ENCODE results near the gene NRG2.

The NRG2 gene

DNA sequence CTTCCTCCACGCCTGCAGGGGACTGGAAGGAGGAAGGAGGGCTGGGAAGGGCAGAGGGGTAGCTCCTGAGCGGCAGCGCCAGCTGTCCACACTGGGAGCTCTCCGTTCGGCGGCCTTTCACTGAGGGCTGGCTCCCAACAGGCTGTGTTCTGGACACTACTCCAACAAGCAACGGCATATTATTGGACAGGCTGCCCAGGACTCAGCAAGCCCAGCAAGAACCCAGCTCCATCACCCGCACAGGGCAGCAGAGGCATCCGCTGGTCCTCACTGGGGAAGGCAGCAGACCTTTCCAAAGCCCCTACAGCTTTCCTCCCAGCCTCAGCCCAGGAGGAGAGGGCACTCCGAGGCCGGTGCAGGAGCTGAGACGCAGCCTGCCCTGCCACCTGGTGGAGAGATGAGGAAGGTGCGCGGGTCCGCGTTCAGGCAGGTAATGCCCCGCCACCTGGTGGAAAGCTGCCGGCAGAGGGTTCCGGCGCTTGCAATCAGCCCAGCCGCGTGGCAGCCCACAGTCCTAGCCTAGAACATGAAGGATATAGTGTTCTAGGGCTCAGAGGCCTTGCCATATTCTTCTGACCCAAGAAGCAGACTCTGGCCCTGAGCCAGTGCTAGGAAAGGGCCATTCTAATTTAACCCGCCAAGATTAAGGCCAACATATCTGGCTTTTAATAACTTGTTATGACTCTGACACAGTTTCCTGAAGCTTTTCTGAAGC lies 74.4 kb downstream of the NRG2 start:
- DNase-seq (ENCODE audit: low read depth) = no peak

DNA sequence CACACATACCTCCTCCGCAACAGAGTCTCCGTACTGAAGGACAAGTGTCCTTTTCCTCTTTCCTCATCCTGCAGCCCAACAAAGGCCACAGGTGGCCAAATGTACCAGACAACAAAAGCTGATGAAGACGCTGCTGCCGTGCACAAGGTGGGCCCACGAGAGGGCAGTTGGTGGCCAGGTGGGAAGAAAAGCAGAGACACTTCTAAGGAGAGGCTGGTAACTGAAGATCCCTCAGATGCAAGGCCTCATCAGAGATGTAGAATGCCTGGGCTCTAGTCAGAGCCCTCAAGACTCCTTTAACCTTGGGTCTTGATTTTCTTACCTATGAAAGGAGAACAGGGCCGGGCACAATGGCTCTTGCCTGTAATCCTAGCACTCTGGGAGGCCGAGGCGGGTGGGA lies 75.7 kb downstream of the NRG2 start:
- no peak for DNase-seq (ENCODE audit: low read depth)

DNA sequence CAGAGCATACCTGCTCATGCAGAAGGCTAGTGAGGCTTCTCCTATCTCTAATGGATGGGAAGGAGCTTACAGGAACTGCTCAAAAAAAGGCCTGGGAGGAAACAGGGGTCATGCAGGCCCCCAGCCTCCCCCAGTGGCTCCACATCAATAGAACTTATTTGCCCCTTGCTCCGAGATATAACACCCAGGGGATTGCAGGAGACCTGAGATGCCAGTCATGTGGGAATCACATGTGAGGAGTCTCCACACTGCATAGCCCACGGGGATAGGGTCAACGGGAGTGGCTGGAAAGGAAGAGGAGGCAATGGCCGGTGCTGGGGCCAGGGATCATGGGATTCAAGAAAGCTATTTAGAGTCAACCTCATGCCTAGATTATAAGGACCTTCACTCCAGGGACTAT lies 76.2 kb downstream of the NRG2 start:
- DNase-seq (ENCODE audit: low read depth) = no peak

DNA sequence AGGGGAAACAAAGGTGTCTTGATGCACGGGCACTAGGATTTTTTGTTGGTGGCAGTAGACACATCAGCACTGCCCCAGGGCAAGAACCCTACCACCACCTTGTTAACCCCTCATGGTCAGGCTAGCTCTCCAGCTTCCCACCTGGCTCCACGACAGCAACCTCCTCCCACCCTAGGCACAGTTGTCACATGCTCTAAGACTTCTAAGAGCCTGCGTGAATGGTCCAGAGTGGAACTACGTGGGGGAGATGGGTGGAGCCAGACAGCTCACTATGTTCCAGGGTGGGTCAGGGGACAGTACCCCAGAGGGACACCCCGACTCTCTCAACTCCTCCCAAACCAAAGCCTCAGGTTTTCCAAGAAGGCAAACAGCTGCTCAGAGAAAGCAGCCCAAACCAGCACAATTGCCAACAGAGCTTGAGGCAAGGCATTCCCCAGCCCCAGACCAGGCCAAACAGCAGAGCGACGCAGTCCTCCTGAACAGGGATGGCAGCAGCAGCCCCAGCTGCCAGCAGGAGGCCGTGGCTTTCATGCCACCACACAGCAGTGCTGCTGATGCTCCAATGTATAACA lies 78.0 kb downstream of the NRG2 start:
- DNase-seq (ENCODE audit: low read depth) = no peak

DNA sequence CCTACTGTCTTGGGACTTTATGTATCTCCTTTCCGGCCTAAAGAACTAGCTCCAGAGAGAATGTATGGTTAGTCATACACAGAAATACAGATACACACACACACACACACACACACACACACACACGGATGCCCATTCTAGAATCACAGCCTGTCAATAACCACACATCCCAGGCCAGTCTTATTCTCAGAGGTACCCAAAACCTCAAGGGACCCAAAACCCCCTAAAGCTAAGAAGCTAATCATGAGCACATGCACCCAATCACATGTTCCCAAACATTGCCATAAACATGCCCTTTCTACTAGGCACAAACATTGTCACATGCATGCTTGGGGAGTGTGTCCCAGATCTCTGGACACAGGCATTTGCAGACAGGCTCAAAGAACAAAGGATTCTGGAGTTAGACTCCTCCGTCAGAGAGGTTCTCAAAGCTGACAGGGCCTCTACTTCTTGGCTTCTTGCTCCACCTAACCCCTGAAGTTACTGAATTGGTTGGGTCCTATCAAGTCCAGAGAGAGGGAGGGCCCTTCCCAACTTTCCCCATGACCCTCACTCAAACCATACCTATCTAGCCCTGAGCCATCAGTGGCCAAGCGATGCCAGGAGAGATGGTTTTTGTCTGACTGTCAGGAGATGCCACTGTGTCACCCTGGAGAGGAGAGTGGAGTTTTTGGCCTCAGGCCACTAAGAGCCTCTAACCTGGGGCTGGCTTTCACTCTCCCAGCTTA lies 78.7 kb downstream of the NRG2 start:
- DNase-seq (ENCODE audit: low read depth) = no peak

DNA sequence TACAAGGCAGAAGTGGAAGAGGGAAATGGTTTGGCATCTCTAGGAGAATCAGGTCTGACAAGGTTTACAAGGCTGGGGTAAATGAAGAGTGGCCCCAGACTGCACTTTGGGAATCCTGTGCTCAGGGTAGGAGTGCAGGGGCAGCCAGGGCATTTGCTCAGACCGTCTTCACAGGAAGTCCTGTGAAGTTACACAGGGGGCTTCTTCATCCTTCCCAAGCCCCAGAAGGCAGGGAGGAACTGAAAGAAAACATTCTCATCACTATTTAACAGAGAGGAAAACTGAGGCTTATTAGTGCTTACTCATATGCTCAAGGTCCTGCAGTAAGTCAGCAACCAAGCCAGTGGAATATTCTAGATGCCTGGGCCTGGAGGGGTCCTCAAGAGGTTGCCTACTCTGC lies 80.7 kb downstream of the NRG2 start:
- DNase-seq (ENCODE audit: low read depth) = no peak

DNA sequence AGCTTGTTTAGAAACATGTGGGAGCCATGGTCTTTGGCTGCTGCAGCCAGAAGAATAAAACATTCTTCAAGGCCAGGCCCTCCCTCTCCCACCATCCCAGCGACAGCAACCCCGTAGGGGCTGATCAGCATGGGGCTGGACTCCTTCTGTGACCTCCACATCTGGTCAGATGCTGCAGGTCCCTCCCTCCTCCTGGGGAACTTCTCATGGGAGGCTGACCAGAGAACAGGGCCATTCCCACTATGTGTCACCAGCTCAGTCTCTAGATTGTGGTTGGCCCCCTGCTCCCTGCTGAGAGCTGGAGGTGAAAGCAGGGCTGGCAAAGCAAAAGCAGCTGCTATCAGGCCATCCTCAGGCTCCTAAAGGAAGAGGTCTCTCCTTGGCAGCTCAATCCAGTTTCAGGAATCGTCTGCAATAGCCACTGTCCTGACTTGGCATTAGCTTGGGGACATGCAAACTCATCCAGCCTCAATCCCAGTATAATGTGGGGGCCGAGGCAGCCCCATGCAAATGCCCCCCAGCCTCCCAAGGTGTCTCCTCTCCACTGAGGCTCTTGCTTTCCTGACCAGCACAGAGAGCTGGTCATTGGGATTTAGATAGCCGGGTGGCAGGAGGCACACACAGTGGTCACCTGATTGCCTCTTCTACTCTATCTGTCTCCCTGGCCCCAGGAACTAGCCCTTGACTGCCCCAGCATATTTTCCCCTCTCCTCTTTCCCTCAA lies 81.5 kb downstream of the NRG2 start:
- no peak for DNase-seq (ENCODE audit: low read depth)

DNA sequence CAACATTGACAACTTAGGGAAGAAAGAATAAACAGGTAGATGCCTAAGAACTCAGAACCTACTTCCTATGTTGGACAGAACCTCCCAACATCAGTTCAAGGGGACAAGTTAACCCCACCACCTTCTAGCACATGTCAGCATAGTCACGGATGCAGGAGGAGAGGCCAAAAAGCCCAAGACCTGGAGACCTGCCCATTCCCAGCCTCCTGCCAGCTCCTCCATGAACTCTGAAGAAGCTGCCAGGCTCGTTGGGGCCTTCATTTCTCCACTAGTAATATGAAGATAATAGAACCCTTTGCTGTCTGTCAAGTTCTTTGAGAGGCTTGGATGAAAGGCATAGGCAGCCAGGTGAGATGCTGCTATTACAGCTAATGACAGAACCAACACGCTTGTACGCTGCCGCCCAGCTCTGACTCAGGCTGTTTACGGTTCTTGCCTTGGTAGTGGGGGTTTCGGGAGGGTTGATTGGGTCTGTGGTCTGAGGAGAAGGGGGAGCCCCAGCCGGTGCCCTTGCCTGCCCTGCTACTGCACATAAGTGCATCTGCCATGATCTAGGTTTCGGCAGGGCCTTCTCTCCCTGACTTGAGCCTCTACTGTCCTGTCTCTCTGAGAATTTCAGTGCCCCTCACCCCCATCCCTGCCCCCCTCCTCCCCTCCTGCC lies 82.2 kb downstream of the NRG2 start:
- no peak for DNase-seq (ENCODE audit: low read depth)

GRCh38 chr5:139958432-139959148 lies 84.5 kb downstream of the NRG2 start:
- DNase-seq (ENCODE audit: low read depth) = no peak

DNA sequence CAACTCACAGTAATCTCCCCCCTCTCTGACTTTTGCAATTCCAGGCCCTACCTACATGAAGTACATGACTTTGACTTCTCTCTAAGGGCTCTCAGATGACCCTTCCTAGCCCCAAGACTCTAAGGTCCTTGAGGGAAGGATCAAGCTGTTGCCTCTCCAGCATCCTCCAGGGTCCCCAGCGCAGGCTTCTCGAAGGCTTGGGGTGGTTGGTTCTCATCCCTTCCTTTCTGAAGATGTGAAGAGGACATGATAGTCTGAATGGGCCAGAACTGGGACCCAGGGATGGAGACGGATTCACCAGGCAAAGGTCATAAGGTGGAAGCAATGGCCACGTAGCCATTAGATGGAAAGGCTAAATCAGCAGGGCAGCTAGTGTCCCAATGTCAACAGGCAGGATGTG lies 86.8 kb downstream of the NRG2 start:
- no peak for DNase-seq (ENCODE audit: low read depth)

DNA sequence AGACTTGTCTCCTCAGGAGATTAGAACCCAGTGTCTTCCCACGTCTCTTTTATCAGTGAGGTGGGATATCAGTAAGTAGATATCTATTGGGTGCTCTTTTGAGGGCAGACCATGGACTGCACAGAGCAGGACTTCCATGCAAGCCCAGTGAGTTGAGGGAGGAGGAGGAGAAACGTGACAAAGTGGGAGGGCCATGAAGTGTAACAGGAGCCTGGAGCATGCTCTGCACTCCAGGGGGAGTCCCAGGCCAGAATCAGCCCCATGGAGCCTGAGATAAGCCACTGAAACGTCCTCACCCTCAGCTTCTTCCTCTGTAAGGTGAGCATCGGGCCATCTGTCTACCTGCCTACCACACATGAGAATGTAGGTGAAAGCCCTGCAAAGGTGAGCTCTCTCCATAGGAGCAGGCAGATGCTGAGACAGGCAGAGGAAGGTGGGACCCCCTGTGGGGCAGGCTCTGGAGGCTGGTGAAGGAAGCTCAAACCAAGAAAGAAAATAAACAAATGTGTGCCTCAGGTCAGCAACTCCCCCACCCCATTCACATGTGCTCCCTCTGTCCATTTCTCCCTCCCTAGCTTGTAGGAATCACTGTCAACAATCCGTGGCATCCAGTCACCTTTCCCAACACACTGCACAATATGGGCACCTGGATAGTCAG lies 87.4 kb downstream of the NRG2 start:
- no peak for DNase-seq (ENCODE audit: low read depth)

DNA sequence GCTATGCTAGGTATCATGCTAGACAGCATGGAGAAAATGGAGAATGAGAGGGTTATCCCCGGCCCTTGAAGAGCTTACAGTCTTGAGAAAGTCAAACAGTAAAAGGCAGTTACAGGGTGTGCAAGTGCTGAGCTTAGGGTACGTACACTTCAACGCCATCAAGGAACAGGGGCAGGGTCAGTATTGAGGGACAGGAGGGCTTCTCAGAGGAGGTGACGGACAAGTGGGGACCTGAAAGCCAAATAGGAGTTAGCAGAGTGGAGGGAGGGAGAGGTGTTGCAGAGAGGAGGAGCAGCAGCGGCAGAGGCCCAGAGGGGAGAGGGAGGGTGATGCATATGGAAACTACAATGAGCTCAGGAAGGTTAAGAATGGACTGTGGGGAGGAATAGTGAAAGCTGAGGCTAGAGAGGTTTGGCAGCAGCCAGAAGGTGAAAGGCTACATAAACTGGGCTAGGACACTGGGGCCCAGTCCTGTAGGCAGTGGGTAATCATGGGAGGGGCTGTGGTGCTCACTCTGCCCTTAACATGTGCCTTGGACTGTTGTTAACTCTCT lies 88.0 kb downstream of the NRG2 start:
- DNase-seq (ENCODE audit: low read depth) = no peak

GRCh38 chr5:139954462-139954861 lies 88.6 kb downstream of the NRG2 start:
- no peak for DNase-seq (ENCODE audit: low read depth)

DNA sequence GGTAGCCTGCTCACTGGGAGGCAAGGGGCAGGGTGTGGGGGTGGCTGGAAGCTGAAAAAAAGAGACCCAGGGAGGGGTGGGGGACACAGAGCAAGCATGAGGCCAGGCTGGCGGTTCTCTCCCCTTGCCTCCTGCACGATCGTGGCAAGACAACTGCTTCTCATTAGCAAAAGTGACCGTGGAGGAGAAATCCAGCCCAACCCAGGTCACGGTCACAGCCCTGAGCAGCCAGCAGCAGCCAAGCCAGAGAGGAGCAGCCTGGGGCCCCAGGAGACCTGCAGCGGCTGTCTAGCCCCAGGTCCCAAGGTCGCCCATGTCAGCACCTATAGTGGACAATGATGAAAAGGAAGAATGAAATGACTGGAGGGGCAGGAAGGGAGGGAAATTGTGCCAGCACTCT lies 89.1 kb downstream of the NRG2 start:
- no peak for DNase-seq (ENCODE audit: low read depth)

DNA sequence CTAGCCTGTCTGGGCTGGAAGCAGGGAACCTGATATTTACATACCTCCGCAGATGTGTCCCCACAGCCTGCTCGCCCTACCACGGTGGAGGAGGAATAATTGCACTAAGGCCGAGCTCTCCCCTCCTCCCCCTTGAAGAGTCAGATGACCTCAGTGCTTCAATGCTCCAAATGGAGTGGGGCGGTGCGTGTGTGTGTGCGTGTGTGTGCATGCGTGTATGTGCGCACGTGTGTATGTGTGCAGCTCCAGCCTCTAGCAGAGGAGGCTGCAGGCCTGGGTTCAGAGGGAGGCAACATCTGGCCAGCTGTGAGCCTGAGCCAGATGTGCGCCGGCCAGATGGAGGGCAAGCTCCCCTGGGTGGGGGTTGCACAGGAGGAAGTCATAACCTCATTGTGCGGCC lies 90.5 kb downstream of the NRG2 start:
- DNase-seq (ENCODE audit: low read depth) = no peak

GRCh38 chr5:139951983-139952382 lies 91.1 kb downstream of the NRG2 start:
- no peak for DNase-seq (ENCODE audit: low read depth)

- DNase-seq (ENCODE audit: low read depth) = no peak
Measured at GRCh38 chr5:139951296-139951924, 91.7 kb downstream of the NRG2 start.

DNA sequence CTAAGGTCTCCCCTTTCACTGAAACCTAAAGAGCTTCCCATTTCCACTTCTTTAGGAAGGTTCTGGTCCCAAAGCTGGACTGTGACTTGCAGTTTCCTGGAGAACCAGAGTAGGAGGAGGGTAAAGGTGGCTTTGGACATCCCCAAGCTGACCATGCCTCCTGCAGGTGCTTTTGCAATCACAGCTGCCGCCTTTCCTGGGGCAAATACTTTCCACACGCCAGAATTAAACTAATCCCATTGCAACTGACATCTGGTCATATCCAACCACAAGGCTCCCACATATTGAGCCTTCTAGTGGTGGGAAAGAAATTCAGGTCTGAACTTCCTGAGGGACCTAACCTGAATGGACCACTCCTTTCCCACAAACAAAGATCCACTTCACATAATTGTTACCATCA lies 92.7 kb downstream of the NRG2 start:
- no peak for DNase-seq (ENCODE audit: low read depth)

DNA sequence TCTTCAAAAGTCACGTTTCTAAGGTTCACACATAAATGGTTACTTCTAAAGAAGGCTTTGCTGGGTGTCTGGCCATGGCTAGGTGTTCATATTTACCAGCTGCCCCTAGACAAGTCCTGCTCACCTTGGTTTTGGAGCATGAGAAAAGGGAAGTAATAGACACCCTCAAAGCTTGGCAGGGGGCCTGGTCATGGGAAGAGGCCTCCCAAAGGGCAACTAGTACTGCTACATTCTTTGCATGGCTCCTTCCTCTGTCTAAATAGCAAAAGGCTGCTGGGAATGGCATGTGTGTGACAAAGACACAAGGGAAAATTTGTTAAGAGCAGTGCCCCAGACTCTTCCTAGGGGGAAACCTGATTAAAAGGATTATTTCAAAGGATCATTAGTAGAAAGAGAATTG lies 93.4 kb downstream of the NRG2 start:
- no peak for DNase-seq (ENCODE audit: low read depth)

DNA sequence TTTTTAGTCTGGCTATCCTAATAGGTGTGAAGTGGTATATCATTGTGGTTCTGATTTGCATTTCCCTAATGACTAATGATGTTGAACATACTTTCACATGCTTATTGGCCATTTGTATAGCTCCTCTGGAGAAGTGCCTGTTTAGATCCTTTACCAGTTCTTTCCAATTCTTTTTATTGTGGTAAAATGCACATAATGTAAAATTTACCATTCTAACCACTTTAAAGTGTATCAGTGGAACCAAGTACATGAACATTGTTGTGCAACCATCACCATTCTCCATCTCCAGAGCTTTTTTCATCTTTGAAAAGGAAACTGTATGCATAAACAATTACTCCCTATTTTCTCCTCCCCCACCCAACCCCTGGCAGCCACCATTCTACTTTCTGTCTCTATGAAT lies 95.4 kb downstream of the NRG2 start:
- no peak for DNase-seq (ENCODE audit: low read depth)
